HL-60 (cell line): Measurements from ENCODE around the gene STPG4.
"Not testable (repeated sequence)": the region's sequence is repeated elsewhere in the genome, so short reads cannot be mapped to it uniquely, and the experiment has no call there.

Experiments
- DNase-seq, 2 experiments: peaks; one replicate each; pipeline ENCODE4 v3.0.0-alpha.2; 2010 to 2020; ENCODE audit warnings: low read depth in 1 of 2, low spot score in 1 of 2
- H3K27ac ChIP-seq: fragments of 250-450 bp; sonication (Bioruptor Pico); replicated peaks from 2 replicates; pipeline ENCODE4 v1.5.1; 2020; ENCODE audit warnings: mild to moderate bottlenecking, moderate library complexity
- H3K27me3 ChIP-seq: fragments of 250-450 bp; sonication (Bioruptor Pico); 2 replicates; pipeline ENCODE4 v1.5.1; 2021; ENCODE audit warnings: mild to moderate bottlenecking, moderate library complexity; ENCODE audit not compliant: insufficient read depth, poor library complexity, severe bottlenecking
- H3K4me3 ChIP-seq: replicated peaks from 2 replicates; pipeline ENCODE4 v1.5.1; 2011; ENCODE audit warnings: mild to moderate bottlenecking, control low read depth, low read length; ENCODE audit not compliant: insufficient read depth
- CTCF ChIP-seq: IDR thresholded peaks from one replicate; pipeline ENCODE4 v1.5.1; 2011; ENCODE audit warnings: low read length, control low read depth, inconsistent platforms; ENCODE audit not compliant: insufficient read depth
- GABPA ChIP-seq: IDR thresholded peaks from 2 replicates; pipeline ENCODE4 v1.6.1; 2012; ENCODE audit warnings: low read depth
- POLR2AphosphoS5 ChIP-seq: IDR thresholded peaks from 2 replicates; pipeline ENCODE4 v1.6.1; 2012; ENCODE audit warnings: low read depth
- REST ChIP-seq: IDR thresholded peaks from 2 replicates; pipeline ENCODE4 v1.6.1; 2012; ENCODE audit warnings: low read depth; ENCODE audit not compliant: insufficient replicate concordance
- SPI1 ChIP-seq: IDR thresholded peaks from 2 replicates; pipeline ENCODE4 v1.6.1; 2012; ENCODE audit warnings: low read depth, mild to moderate bottlenecking, borderline replicate concordance

Gene STPG4

GRCh38 chr2:47189635-47190034 is 34.5 kb upstream of the STPG4 start:
- Histone ChIP-seq H3K27ac (no peak overlapping the region), H3K27me3 (no peaks in the 10 kb centered on the region), H3K4me3 (no peak overlapping the region)
- no peak for DNase-seq
- TF ChIP-seq GABPA = no peak
- TF ChIP-seq SPI1 = no peak
- no peak for TF ChIP-seq CTCF
- TF ChIP-seq REST = no peak
- no peak for TF ChIP-seq POLR2AphosphoS5

GRCh38 chr2:47187069-47187468 is 32.0 kb upstream of the STPG4 start:
- Histone ChIP-seq H3K27ac (no peak overlapping the region), H3K4me3 (no peak overlapping the region), H3K27me3 (no peaks in the 10 kb centered on the region)
- no peak for DNase-seq
- TF ChIP-seq SPI1 = no peak
- TF ChIP-seq CTCF = no peak
- no peak for TF ChIP-seq POLR2AphosphoS5
- no peak for TF ChIP-seq GABPA
- no peak for TF ChIP-seq REST

- TF ChIP-seq REST = no peak
- no peak for TF ChIP-seq SPI1
- TF ChIP-seq GABPA = no peak
- no peak for TF ChIP-seq POLR2AphosphoS5
- no peak for TF ChIP-seq CTCF
- no peak for DNase-seq
- H3K27ac ChIP-seq = no peak overlapping the region
These were observed 31.2 kb upstream of the STPG4 start for GRCh38 chr2:47186351-47186750.

GRCh38 chr2:47185098-47185497 is 30.0 kb upstream of the STPG4 start:
- not testable (repeated sequence) for DNase-seq, H3K27me3 ChIP-seq, H3K27ac ChIP-seq, H3K4me3 ChIP-seq

More at GRCh38 chr2:47186351-47186750, 31.2 kb upstream of the STPG4 start:
- Histone ChIP-seq H3K27me3 (no peaks in the 10 kb centered on the region), H3K4me3 (no peak overlapping the region)
